Activated CD4-positive, alpha-beta T cell treated with anti-CD3 and anti-CD28 coated beads for 4 hours (primary cell): ENCODE data around the gene ARHGAP19.

Experiments
- DNase-seq, 2 donors: peaks; one replicate each; pipeline ENCODE4 v3.0.0-alpha.2; 2020

ARHGAP19 gene

GRCh38 chr10:97292097-97292861 is at the start of gene ARHGAP19:
TSS of gene ARHGAP19 (minus strand) at chr10:97292637. CDS start at chr10:97292627, 10 bp downstream.
- DNase-seq = peak; percentile 92

GRCh38 chr10:97341416-97341815 is 49.0 kb upstream of the ARHGAP19 start:
- no peak for DNase-seq

- no peak for DNase-seq
Observed at GRCh38 chr10:97338041-97338440, 45.6 kb upstream of the ARHGAP19 start.

- DNase-seq = no peak
Observed at GRCh38 chr10:97336942-97337831, 44.8 kb upstream of the ARHGAP19 start.

- no peak for DNase-seq
Observed at GRCh38 chr10:97336446-97336845, 44.0 kb upstream of the ARHGAP19 start.

- no peak for DNase-seq
Observed at GRCh38 chr10:97336006-97336405, 43.6 kb upstream of the ARHGAP19 start.

GRCh38 chr10:97335188-97335619 is 42.8 kb upstream of the ARHGAP19 start:
- DNase-seq = no peak

GRCh38 chr10:97334370-97335175 is 42.1 kb upstream of the ARHGAP19 start, which contains the start of gene FRAT2:
TSS of gene FRAT2 (minus strand) at chr10:97334729. CDS start at chr10:97334572, 157 bp downstream.
- DNase-seq = peak; percentile 87 to 88

GRCh38 chr10:97333601-97334369 is 41.3 kb upstream of the ARHGAP19 start:
- peak; percentile 9 to 15 for DNase-seq

GRCh38 chr10:97333351-97333600 is 40.8 kb upstream of the ARHGAP19 start:
- DNase-seq = no peak

- no peak for DNase-seq
Observed at GRCh38 chr10:97332591-97333350, 40.3 kb upstream of the ARHGAP19 start.

GRCh38 chr10:97331153-97331703 is 38.8 kb upstream of the ARHGAP19 start:
- DNase-seq = no peak

GRCh38 chr10:97329766-97330165 is 37.3 kb upstream of the ARHGAP19 start:
- no peak for DNase-seq

GRCh38 chr10:97328646-97329453 is 36.4 kb upstream of the ARHGAP19 start:
- no peak for DNase-seq

GRCh38 chr10:97327348-97328294 is 35.2 kb upstream of the ARHGAP19 start:
- no peak for DNase-seq

- DNase-seq = no peak
Observed at GRCh38 chr10:97325754-97326153, 33.3 kb upstream of the ARHGAP19 start.

- DNase-seq = no peak
Observed at GRCh38 chr10:97323501-97323900, 31.1 kb upstream of the ARHGAP19 start.

- no peak for DNase-seq
Observed at GRCh38 chr10:97321804-97322190, 29.4 kb upstream of the ARHGAP19 start.
